ENCODE data around the gene ABR.
"Not testable (repeated sequence)": the region's sequence is repeated elsewhere in the genome, so short reads cannot be mapped to it uniquely, and the experiment has no call there.

ABR gene

GRCh38 chr17:1170739-1171138 lies 9.0 kb downstream of the ABR start:
- no peak for FAIRE-seq

- FAIRE-seq = no peak
Observed at GRCh38 chr17:1169929-1170312, 9.9 kb downstream of the ABR start.

- no peak for FAIRE-seq
Observed at GRCh38 chr17:1169221-1169928, 10.4 kb downstream of the ABR start.

GRCh38 chr17:1168533-1169220 lies 11.1 kb downstream of the ABR start:
- FAIRE-seq = no peak

DNA sequence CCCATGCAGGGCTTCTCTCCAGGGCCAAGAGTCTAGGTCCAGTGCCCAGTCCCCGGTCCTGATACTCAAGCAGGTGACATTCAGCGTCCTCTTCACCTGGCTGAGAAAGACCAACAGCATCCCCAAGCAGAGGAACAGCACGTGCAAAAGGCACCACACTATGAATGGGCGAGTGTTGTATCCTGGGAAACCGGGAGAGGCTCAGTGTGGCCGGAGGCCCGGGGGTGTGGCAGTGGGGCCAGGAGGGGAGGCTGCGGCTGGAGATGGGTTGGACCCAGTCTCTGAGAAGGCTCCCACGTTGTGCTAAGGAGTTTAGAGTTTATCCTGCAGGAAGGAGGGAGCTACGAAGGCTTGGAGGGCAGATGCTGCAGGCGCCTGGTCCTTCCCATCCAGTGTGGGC lies 13.5 kb downstream of the ABR start:
- no peak for FAIRE-seq

DNA sequence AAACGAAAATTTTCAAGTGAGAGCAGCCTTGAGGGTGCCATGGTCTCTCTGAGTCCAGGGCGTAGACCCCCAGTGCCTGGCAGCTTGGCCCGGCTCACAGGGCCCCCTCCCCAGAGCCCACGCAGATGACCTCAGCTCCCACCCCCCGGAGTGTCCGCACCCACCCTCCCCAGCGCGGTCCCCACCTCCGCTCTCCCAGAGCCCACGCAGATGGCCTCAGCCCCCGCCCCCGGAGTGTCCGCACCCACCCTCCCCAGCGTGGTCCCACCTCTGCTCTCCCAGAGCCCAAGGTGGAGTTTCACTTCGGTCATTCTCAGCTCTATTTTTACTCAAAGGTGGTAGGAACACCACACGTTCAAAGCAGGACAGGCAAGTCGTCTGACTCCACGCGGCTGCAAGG lies 13.9 kb downstream of the ABR start:
- no peak for FAIRE-seq

- FAIRE-seq = no peak
Observed at GRCh38 chr17:1164935-1165556, 14.7 kb downstream of the ABR start.

- no peak for FAIRE-seq
Observed at GRCh38 chr17:1162116-1162855, 17.5 kb downstream of the ABR start.

- FAIRE-seq = no peak
Observed at GRCh38 chr17:1160591-1161390, 19.0 kb downstream of the ABR start.

GRCh38 chr17:1159431-1160180 lies 20.2 kb downstream of the ABR start:
- no peak for FAIRE-seq

DNA sequence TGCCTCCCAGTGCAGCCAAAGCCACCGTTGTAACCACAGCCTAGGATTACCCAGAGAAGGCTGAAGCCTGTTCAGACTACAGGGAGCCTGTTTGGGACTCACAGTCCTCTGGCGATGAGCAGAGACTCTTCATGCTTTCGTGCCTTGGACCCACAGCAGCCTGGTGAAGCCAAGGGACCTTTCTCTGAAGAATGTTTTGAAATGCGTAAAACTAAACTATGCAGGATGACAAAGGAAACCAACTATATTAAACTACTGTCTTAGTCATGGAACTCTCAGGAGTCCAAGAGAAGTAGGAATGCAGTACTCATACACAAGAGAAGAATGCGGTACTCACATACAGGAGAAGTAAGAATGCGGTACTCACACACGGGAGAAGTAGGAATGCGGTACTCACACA lies 20.9 kb downstream of the ABR start:
- FAIRE-seq = no peak

DNA sequence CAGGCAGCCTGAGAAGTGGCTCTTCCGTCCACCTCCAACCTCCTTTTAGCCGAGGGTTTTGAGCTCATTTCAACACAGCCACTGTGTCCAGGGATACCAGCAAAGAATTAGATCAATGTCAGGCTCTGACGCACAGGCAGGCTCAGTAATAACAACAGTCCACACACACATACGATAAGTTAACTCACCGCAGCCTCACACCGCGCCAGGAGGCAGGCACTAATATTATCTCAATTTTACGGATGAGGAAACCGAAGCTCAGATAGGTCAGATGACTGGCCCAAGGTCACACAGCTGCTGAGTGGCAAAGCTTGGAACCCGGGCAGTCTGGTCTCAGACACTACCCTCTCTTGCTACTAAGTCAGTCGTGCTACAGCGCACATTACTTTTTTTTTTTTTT lies 22.9 kb downstream of the ABR start:
- no peak for FAIRE-seq

- no peak for FAIRE-seq
Observed at GRCh38 chr17:1154704-1155103, 25.1 kb downstream of the ABR start.

GRCh38 chr17:1153795-1154546 lies 25.8 kb downstream of the ABR start:
- no peak for FAIRE-seq

GRCh38 chr17:1152582-1152981 lies 27.2 kb downstream of the ABR start:
- FAIRE-seq = not testable (repeated sequence)

DNA sequence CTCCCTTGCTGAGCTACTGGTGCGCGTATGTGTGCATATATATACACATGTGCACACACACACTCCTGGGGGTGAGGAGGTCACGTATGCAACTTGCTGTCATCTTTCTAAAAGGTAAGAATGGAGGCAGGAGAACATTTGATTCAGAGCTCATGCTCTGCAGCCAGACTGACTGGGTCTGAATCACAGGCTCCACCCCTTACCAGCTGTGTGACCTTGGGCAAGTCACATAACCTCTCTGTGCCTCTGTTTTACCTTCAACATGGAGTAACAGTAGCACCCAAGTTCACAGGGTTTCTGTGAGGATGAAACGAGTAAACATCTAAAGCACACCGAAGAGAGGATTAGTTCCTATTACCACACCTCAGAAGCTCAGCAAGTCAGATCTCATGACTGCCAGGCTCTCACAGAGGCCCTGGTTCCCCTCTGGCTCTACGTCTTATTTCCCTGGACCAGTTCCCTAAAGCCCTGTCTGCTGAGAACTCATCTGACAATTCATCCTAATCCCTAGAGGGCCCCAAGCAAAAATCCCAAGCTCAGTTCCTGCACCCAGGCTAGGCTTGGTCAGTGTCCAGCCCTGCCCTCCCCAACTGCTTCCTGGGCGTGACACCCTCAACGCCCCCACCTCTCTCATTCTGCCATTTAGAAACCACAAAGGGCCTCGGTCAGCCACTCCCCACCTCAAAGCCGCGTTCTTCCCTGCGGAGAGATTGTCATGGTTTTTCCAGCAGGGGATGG lies 28.7 kb downstream of the ABR start:
- no peak for FAIRE-seq

- FAIRE-seq = no peak
Observed at GRCh38 chr17:1149869-1150268, 29.9 kb downstream of the ABR start.

DNA sequence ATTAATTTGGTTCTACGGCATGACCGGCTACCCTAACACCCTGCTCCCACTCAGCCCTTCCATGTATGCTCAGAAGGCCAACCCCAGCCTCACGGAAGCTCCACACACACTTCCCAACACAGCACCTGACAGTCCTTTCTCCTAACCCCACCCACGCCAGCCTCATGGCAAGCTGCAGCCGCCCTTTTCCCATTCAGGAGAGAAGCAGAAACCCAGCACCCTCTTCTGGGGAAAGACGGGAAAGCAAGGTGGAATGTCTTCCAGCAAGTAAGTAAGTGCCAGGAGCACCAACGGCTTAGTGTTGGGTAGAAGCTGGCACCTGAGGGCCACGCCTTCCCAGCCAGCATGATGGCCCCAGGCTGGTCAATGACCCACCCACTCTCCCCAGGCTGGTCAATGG lies 32.1 kb downstream of the ABR start:
- FAIRE-seq = no peak

- FAIRE-seq = no peak
Observed at GRCh38 chr17:1146561-1147265, 33.1 kb downstream of the ABR start.
